Neural crest cell (in vitro differentiated cells): ENCODE measurements around the gene APOL1. TPM values are rescaled to one million over a fixed set of nuclear protein-coding genes. Genes with fewer than 3 reads are reported as not detected.
A peak's percentile ranks its signal among the peaks of the same experiment; 100 is the strongest.

Experiments used
- DNase-seq: peaks from one replicate; pipeline ENCODE4 v3.0.0; 2021; ENCODE audit warnings: low read depth, mixed read lengths, low spot score
- H3K27ac Mint-ChIP-seq: one replicate; pipeline ENCODE4 v1.8.0; 2021; ENCODE audit warnings: mild to moderate bottlenecking, mixed read lengths; ENCODE audit not compliant: unreplicated experiment
- H3K27me3 Mint-ChIP-seq: 2 replicates; pipeline ENCODE4 v1.8.0; 2021; ENCODE audit warnings: low read depth, mild to moderate bottlenecking, mixed read lengths
- H3K36me3 Mint-ChIP-seq: 2 replicates; pipeline ENCODE4 v1.8.0; 2021; ENCODE audit warnings: low read depth, mild to moderate bottlenecking, mixed read lengths
- H3K4me1 Mint-ChIP-seq: 2 replicates; pipeline ENCODE4 v1.8.0; 2021; ENCODE audit warnings: mixed read lengths
- H3K4me3 Mint-ChIP-seq: one replicate; pipeline ENCODE4 v1.8.0; 2021; ENCODE audit warnings: mild to moderate bottlenecking, mixed read lengths
- H3K9me3 Mint-ChIP-seq: 2 replicates; pipeline ENCODE4 v1.8.0; 2021; ENCODE audit warnings: mixed read lengths
- total RNA-seq: library from RNA; stranded (reverse); gene quantifications from 2 replicates; pipeline ENCODE4 v1.2.1, GENCODE V29; 2021
- TF ChIP-seq, protein P1 (sequence below): fragments of 200-600 bp; sonication (generic); conservative IDR thresholded peaks from 2 replicates; pipeline ENCODE4 v1.5.0; 2021; ENCODE audit warnings: antibody characterized with exemption, mild to moderate bottlenecking

APOL1 gene
- total RNA-seq, 1 donor from 2014 or later = not detected

DNA sequence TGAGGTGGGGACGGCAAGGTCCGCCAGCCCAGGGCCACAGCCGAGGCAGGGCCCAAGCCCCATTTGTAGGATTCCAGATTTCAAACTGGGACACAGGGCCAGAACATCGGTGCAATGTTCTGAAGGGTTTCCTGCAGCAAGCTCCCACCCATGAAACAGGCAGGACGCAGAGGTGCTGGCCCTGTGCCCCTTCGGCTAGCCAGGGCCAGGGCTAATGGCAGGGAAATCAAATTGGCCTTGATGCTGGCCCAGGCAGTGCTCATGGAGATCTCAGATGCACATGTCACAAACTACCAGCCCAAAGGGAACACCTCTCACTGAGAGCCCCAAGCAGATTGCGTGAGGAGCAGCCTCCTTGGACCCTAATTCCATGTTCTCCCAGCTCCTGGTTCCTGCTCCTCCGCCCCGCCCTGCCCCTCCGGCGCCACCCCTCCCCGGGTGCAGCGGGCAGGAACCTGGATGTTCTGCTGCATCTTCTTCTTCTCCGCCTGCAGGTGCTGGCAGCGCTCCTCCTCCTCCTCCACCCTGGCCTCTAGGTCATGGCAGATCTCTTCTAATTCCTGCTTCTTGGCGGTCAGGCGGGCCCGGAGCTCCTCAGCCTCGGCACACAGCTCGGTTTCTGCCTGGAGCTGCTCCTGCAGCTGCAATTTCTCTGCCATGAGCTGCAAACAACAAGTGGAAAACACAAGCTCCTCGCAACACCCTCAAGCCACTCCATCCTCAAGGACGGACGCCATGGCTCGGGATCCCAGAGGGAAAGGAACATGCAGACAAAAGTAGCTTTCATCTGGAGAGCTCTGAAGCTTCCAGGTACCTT lies 47.7 kb downstream of the APOL1 start:
- H3K27ac Mint-ChIP-seq = no peak overlapping the region
- DNase-seq = no peak
- TF ChIP-seq, protein P1, sequence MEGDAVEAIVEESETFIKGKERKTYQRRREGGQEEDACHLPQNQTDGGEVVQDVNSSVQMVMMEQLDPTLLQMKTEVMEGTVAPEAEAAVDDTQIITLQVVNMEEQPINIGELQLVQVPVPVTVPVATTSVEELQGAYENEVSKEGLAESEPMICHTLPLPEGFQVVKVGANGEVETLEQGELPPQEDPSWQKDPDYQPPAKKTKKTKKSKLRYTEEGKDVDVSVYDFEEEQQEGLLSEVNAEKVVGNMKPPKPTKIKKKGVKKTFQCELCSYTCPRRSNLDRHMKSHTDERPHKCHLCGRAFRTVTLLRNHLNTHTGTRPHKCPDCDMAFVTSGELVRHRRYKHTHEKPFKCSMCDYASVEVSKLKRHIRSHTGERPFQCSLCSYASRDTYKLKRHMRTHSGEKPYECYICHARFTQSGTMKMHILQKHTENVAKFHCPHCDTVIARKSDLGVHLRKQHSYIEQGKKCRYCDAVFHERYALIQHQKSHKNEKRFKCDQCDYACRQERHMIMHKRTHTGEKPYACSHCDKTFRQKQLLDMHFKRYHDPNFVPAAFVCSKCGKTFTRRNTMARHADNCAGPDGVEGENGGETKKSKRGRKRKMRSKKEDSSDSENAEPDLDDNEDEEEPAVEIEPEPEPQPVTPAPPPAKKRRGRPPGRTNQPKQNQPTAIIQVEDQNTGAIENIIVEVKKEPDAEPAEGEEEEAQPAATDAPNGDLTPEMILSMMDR = no peak
- no peak overlapping the region for H3K4me3 Mint-ChIP-seq
- no peaks in the 10 kb centered on the region for H3K27me3 Mint-ChIP-seq
- no peaks in the 10 kb centered on the region for H3K9me3 Mint-ChIP-seq
- H3K4me1 Mint-ChIP-seq = no peaks in the 10 kb centered on the region
- peaks cover 18% of the 10 kb centered on the region for H3K36me3 Mint-ChIP-seq

DNA sequence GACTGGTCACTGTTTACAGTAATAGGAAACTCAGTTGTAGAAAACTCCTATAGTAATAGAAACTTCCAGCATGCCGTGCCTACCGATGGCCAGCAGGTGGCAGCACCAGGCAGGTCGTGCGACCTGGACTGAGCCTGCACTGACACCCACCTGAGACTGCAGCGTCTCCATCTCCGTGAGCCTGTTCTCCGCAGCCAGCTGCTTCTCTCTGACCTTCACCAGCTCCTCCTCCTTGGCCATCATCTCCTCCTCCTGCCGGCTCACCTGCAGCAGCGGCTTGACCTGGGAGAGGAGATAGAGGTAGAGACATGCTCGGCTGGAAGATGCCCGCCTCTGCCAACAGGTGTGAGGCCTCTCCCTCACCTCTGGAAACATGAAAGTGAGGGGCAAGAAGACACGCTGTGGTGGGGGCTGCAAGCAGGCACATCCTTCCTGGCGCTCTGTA lies 48.5 kb downstream of the APOL1 start:
- DNase-seq = peak; percentile 72
- TF ChIP-seq, protein P1 = peak; percentile 97
- no peaks in the 10 kb centered on the region for H3K9me3 Mint-ChIP-seq
- H3K27me3 Mint-ChIP-seq = no peaks in the 10 kb centered on the region
- no peak overlapping the region for H3K4me3 Mint-ChIP-seq
- H3K27ac Mint-ChIP-seq = no peak overlapping the region
- no peaks in the 10 kb centered on the region for H3K4me1 Mint-ChIP-seq
- H3K36me3 Mint-ChIP-seq = peaks cover 15% of the 10 kb centered on the region

DNA sequence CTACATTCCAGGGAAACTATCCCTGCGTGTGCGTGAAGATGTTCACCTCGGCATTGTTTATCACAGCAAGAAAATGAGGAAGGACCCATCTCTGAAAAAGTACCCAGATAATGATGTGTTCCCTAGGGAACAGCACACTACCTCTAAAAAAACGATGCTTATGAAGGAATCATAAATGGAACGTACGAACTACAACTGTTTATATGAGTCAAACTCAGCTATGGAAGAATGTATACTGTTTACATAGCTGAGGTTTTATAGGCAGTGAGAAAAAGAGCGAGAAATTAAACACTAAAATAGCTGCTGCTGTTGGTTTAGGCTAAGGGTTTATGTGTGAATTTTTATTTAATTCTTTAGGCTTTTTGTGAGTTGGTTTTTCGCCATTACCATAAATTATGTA lies 48.9 kb downstream of the APOL1 start:
- H3K4me1 Mint-ChIP-seq = no peaks in the 10 kb centered on the region
- no peak for DNase-seq
- TF ChIP-seq, protein P1 = no peak
- H3K36me3 Mint-ChIP-seq = peaks cover 13% of the 10 kb centered on the region
- H3K9me3 Mint-ChIP-seq = no peaks in the 10 kb centered on the region
- no peaks in the 10 kb centered on the region for H3K27me3 Mint-ChIP-seq
- H3K27ac Mint-ChIP-seq = no peak overlapping the region
- no peak overlapping the region for H3K4me3 Mint-ChIP-seq

DNA sequence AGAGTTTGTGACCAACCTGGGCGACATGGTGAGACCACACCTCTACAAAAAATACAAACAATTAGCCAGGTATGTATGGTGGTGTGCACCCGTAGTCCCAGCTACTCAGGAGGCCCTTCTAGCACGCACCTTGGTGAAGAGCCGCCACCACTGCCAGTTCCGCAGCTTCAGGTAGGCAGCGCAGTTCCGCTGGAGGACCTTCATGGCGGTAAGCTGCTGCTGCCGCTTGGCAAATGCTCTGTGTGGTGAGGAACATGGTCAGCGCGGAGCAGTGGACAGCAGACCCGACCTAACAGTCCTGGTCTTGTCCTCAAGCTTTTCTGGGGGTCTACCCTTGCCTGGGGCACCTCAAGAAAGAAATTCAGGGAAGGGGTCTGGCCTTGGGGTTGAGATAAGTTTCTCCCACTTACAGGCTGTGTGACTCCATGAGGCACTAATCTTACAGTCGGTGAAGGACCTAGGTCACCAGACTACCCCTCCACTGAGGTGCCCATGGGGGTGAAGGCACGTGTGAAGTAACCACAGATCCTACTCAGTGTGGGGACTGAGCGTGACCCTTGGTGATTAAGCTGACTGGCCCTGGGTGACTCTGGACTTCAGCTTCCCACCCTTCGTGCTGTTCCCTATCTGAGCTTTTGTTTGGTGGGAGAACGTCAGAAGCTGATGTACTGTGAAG lies 49.6 kb downstream of the APOL1 start:
- no peaks in the 10 kb centered on the region for H3K4me1 Mint-ChIP-seq
- no peaks in the 10 kb centered on the region for H3K9me3 Mint-ChIP-seq
- TF ChIP-seq, protein P1 = no peak
- peaks cover 8% of the 10 kb centered on the region for H3K36me3 Mint-ChIP-seq
- no peak overlapping the region for H3K4me3 Mint-ChIP-seq
- DNase-seq = no peak
- H3K27ac Mint-ChIP-seq = no peak overlapping the region
- no peaks in the 10 kb centered on the region for H3K27me3 Mint-ChIP-seq

DNA sequence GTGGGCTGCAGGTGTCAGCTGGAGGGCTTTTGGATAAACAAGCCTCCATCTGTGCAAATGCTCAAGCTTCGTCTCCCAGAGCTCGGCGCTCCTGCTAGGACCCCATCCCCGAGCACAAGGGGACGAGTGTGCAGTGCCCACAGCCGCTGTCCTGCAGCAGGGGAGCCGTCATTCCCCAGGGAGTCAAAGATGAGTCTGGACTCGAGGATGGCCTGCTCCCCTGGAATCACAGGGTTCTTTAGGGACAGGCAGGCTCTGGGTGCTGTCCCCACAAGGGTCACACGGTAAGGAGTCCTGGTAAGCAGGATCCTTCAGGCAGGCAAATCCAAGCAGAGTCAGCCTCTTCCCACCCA lies 50.2 kb downstream of the APOL1 start:
- H3K9me3 Mint-ChIP-seq = no peaks in the 10 kb centered on the region
- no peak overlapping the region for H3K4me3 Mint-ChIP-seq
- no peaks in the 10 kb centered on the region for H3K4me1 Mint-ChIP-seq
- DNase-seq = no peak
- H3K27ac Mint-ChIP-seq = no peak overlapping the region
- H3K27me3 Mint-ChIP-seq = no peaks in the 10 kb centered on the region
- TF ChIP-seq, protein P1 = no peak
- peaks cover 7% of the 10 kb centered on the region for H3K36me3 Mint-ChIP-seq
